GM12892 (cell line): Measurements from ENCODE around the gene HES3.

Source experiments
- DNase-seq: peaks from one replicate; pipeline ENCODE4 v3.0.0; 2011; ENCODE audit not compliant: insufficient read length
- FAIRE-seq: peaks from 2 replicates; lab custom pipeline; 2011; peaks lifted over from hg19 to GRCh38; lab: Jason Lieb, UNC
- POLR2A ChIP-seq: IDR thresholded peaks from 2 replicates; pipeline ENCODE4 v1.6.1; 2011; ENCODE audit warnings: low read depth, low read length, control low read depth
- POLR2AphosphoS5 ChIP-seq: IDR thresholded peaks from 2 replicates; pipeline ENCODE4 v1.6.1; 2011; ENCODE audit warnings: low read depth, low read length, control low read depth
- TAF1 ChIP-seq: IDR thresholded peaks from 2 replicates; pipeline ENCODE4 v1.6.1; 2011; ENCODE audit warnings: low read depth, mild to moderate bottlenecking, control low read depth, low read length, borderline replicate concordance

Gene HES3

GRCh38 chr1:6260961-6261614, 17.1 kb downstream of the HES3 start, which contains the start of gene GPR153:
Gene GPR153, minus strand, starts transcription at chr1:6261098. Its CDS starts 6,193 bp downstream, at chr1:6254905.
- FAIRE-seq (peak; percentile 69), DNase-seq (peak; percentile 73)
- TF ChIP-seq TAF1 = no peak
- no peak for TF ChIP-seq POLR2AphosphoS5
- TF ChIP-seq POLR2A = no peak

GRCh38 chr1:6261615-6261995, 17.6 kb downstream of the HES3 start:
- FAIRE-seq = no peak
- no peak for DNase-seq
- no peak for TF ChIP-seq TAF1
- no peak for TF ChIP-seq POLR2AphosphoS5
- no peak for TF ChIP-seq POLR2A

- FAIRE-seq = no peak
- TF ChIP-seq TAF1 = no peak
- no peak for TF ChIP-seq POLR2AphosphoS5
- TF ChIP-seq POLR2A = no peak
- DNase-seq = no peak
These were observed 18.8 kb downstream of the HES3 start for GRCh38 chr1:6262555-6263420.

- FAIRE-seq (no peak), DNase-seq (no peak)
- TF ChIP-seq TAF1 (no peak), POLR2AphosphoS5 (no peak), POLR2A (no peak)
These were observed 19.7 kb downstream of the HES3 start for GRCh38 chr1:6263716-6264115.

GRCh38 chr1:6265151-6265550, 21.2 kb downstream of the HES3 start:
- DNase-seq = no peak
- TF ChIP-seq POLR2AphosphoS5 (no peak), POLR2A (no peak), TAF1 (no peak)
- FAIRE-seq = no peak

- DNase-seq (no peak), FAIRE-seq (no peak)
- no peak for TF ChIP-seq POLR2AphosphoS5
- TF ChIP-seq TAF1 = no peak
- no peak for TF ChIP-seq POLR2A
These were observed 22.7 kb downstream of the HES3 start for GRCh38 chr1:6266641-6267040.

- TF ChIP-seq POLR2A (no peak), TAF1 (no peak), POLR2AphosphoS5 (no peak)
- FAIRE-seq (no peak), DNase-seq (no peak)
These were observed 23.8 kb downstream of the HES3 start for GRCh38 chr1:6267686-6268322.

GRCh38 chr1:6268415-6268814, 24.4 kb downstream of the HES3 start:
- DNase-seq (no peak), FAIRE-seq (no peak)
- TF ChIP-seq TAF1 = no peak
- TF ChIP-seq POLR2A = no peak
- TF ChIP-seq POLR2AphosphoS5 = no peak

GRCh38 chr1:6269296-6269695, 25.3 kb downstream of the HES3 start:
- FAIRE-seq (no peak), DNase-seq (no peak)
- TF ChIP-seq POLR2AphosphoS5 (no peak), POLR2A (no peak)

GRCh38 chr1:6269720-6270400, 25.9 kb downstream of the HES3 start:
- DNase-seq (no peak), FAIRE-seq (no peak)
- TF ChIP-seq TAF1 = no peak
- TF ChIP-seq POLR2A = no peak
- no peak for TF ChIP-seq POLR2AphosphoS5

GRCh38 chr1:6270401-6270800, 26.4 kb downstream of the HES3 start:
- DNase-seq = no peak
- TF ChIP-seq POLR2A (no peak), TAF1 (no peak), POLR2AphosphoS5 (no peak)
- no peak for FAIRE-seq
